Spinal cord (tissue), 10 donors: ENCODE data around the gene TTC39A. TPM values are rescaled to one million over a fixed set of nuclear protein-coding genes. Genes with fewer than 3 reads are reported as not detected.
"Not testable (repeated sequence)": the region's sequence is repeated elsewhere in the genome, so short reads cannot be mapped to it uniquely, and the experiment has no call there.

ENCODE experiments used
- DNase-seq, 6 donors: peaks; one replicate each; pipeline versions ENCODE4 v3.0.0 to v3.0.0-alpha.2; 2013 to 2015; ENCODE audit warnings: low spot score in 6 of 6, low read depth in 4 of 6
- H3K27ac ChIP-seq: one replicate; pipeline ENCODE4 v1.5.1; 2013; ENCODE audit warnings: low read depth, low read length, control low read depth
- H3K27me3 ChIP-seq: one replicate; pipeline ENCODE4 v1.6.1; 2013; ENCODE audit warnings: low read length; ENCODE audit not compliant: control insufficient read depth, insufficient read depth
- H3K36me3 ChIP-seq: one replicate; pipeline ENCODE4 v1.6.1; 2013; ENCODE audit warnings: low read length; ENCODE audit not compliant: control insufficient read depth, insufficient read depth
- H3K4me1 ChIP-seq: one replicate; pipeline ENCODE4 v1.6.1; 2013; ENCODE audit warnings: low read length; ENCODE audit not compliant: control insufficient read depth, insufficient read depth
- H3K4me3 ChIP-seq: one replicate; pipeline ENCODE4 v1.5.1; 2013; ENCODE audit warnings: low read depth, low read length, control low read depth
- H3K9me3 ChIP-seq: one replicate; pipeline ENCODE4 v1.6.1; 2013; ENCODE audit warnings: low read length; ENCODE audit not compliant: control insufficient read depth, insufficient read depth
- WGBS: methylation state at CpG from one replicate; pipeline ENCODE4 v1.1.5; 2013; ENCODE audit warnings: missing lambda C conversion rate; ENCODE audit not compliant: insufficient coverage; 5-methylcytosine and 5-hydroxymethylcytosine counted together
- polyA plus RNA-seq, 2 donors: library from polyadenylated mRNA; unstranded; fragments of 120-200 nt; gene quantifications; one replicate each; pipeline ENCODE4 v1.2.1, GENCODE V29; 2013; ENCODE audit not compliant: insufficient read length in 2 of 2
- total RNA-seq, 2 donors: library from RNA; depleted of rRNA in 1 of 2; stranded (reverse); fragments of 120-200 nt in 1 of 2; fragments of >200 nt in 1 of 2; gene quantifications; one replicate each; pipeline versions ENCODE4 v1.2.3 to v1.2.4, GENCODE V29; 2013 to 2014
- donor health status: healthy.

The TTC39A gene
- total and polyA plus RNA-seq, 4 donors = 3.3 to 15.1 (median 11.5) TPM

DNA sequence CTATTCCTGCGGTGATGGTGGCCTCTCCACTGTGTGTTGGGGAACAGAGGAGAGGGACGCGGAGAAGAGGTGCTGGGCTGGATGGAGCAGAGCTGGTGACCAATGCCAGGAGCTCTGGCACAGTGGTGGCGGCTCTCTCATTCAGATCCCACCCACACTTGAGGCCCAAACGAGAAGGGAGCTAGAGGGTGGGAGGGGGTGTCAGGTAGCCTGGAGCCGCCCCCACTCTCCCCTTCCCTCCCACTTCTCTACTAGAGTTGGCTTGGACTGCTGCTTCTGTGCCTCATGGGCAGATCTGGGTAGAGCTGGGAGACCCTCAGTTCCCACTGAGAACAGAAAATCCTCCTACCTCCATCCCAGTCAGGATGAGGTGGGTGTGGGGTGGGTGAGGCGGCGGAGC, 3.5 kb downstream of the TTC39A start:
- Histone ChIP-seq H3K27ac (no peak overlapping the region), H3K9me3 (no peaks in the 10 kb centered on the region), H3K4me1 (peaks cover 19% of the 10 kb centered on the region), H3K36me3 (no peaks in the 10 kb centered on the region), H3K27me3 (peaks cover 11% of the 10 kb centered on the region), H3K4me3 (no peak overlapping the region)
- WGBS = 71% methylated on average over 1 of the region's 8 CpGs
- DNase-seq = no peak

DNA sequence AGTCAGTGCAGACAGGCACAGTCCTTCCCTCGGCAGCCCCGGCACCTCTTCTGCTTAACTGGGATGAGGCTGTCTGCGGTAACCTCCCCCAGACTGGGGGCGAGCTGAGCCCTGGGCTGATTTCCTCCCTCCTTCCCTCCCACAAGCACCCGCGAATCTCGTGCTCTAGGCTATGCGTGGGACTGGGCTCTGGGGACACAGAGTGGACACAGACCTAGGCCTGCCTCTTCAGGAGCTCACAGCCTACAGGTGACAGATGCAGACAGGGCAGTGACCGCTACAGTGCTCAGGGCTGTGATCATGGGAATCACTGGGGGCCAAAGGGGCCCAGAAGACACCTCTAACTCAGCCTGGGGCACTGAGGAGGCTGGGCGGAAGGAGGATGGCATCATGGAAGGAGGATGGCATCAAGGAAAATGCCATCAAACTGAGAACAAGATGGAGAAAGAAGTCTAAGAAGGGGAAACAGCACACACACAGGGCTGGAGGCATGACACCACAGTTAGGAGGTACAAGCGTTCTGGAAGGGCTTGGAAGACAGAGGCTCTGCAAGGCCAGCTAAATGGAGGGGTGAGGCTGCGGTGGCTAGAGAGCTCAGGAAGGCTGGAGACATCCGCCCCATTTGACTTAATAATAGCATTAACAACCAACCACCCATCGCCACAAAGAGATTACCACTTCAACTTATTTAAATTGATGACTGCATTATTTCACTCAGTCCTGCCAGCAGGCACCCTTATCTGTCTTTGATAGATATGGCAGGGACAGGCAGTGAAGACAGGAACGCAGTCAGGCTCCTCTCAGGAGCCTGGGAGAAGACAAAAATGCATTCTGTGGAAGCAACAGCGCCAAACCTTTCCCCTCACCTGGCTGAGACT, 4.2 kb downstream of the TTC39A start:
- Histone ChIP-seq H3K27me3 (peaks cover 11% of the 10 kb centered on the region), H3K36me3 (no peaks in the 10 kb centered on the region)

DNA sequence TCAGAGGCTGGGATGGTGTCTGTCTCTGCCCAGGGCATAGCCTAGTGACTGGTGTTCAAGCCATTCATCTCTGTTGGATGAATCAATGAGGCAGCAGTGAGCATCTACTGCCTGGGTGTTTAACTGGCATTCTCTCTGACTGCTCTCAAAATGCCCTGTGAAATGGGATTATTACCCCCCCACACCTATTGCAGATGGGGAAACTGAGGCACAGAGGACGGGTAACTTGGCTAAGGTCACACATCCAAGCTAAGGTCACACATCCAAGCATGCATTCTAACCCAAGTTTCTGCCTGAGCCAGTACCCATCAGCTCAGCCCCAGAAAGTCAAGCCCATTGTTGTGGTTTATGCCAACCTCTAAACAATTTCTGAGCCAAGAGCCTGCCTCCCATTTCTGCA, 5.0 kb downstream of the TTC39A start:
- Histone ChIP-seq H3K36me3 (no peaks in the 10 kb centered on the region), H3K9me3 (no peaks in the 10 kb centered on the region), H3K27ac (no peak overlapping the region), H3K4me1 (peaks cover 8% of the 10 kb centered on the region), H3K27me3 (peaks cover 5% of the 10 kb centered on the region), H3K4me3 (no peak overlapping the region)
- WGBS = 63% methylated on average over 1 of the region's 1 CpG
- no peak for DNase-seq

More for the DNA sequence above, 4.2 kb downstream of the TTC39A start:
- no peak for DNase-seq
- H3K4me3 ChIP-seq = no peak overlapping the region
- H3K27ac ChIP-seq = no peak overlapping the region
- 89% methylated on average over 14 of the region's 16 CpGs for WGBS
- H3K9me3 ChIP-seq = no peaks in the 10 kb centered on the region
- peaks cover 14% of the 10 kb centered on the region for H3K4me1 ChIP-seq

DNA sequence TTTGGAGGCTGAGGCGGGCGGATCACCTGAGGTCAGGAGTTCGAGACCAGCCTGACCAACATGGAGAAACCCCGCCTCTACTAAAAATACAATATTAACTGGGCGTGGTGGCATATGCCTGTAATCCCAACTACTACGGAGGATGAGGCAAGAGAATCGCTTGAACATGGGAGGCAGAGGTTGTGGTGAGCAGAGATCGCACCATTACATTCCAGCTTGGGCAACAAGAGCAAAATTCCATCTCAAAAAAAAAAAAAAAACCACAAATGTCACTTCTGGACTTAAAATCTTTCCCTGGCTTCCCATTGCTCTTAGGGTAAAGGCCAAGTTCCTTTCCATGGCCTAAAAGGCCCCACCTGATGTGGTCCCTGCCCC, 5.4 kb downstream of the TTC39A start:
- not testable (repeated sequence) for H3K27ac ChIP-seq, H3K9me3 ChIP-seq, H3K4me3 ChIP-seq, H3K36me3 ChIP-seq, H3K27me3 ChIP-seq, DNase-seq, H3K4me1 ChIP-seq
- no CpG with 5 or more reads among the region's 8 CpGs for WGBS

DNA sequence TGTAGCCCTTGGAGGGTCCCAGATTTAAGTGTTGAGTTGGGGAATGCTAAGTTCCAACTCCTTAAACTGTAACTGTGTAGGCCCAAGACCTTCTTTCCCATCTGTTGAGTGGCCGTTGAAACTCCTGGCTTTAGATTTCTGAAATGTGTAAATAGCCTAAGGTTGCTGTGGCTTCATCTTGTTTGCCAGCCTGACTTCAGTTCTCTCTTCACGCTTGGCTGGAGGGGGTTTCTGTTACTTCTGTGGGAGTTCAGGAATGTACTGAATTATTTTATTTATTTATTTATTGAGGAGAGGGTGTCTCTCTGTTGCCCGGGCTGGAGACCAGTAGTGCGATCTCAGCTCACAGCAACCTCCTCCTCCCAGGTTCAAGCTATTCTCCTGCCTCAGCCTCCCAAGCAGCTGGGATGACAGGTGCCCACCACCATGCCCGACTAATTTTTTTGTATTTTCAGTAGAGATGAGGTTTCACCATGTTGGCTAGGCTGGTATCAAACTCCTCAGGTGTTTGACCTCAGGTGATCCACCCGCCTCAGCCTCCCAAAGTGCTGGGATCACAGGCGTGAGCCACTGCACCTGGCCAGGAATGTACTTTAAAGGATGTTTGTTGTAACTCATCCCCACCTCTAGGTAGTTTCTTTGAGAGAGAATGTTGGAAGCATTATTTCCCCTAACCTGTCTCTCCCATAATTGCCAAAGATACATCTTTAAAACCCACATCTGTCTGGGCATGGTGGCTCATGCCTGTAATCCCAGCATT, 5.9 kb downstream of the TTC39A start:
- no peak for DNase-seq
- Histone ChIP-seq H3K4me3 (no peak overlapping the region), H3K27ac (no peak overlapping the region), H3K4me1 (peaks cover 2% of the 10 kb centered on the region), H3K9me3 (no peaks in the 10 kb centered on the region), H3K36me3 (no peaks in the 10 kb centered on the region), H3K27me3 (peaks cover 1% of the 10 kb centered on the region)
- WGBS = 92% methylated on average over 2 of the region's 7 CpGs

DNA sequence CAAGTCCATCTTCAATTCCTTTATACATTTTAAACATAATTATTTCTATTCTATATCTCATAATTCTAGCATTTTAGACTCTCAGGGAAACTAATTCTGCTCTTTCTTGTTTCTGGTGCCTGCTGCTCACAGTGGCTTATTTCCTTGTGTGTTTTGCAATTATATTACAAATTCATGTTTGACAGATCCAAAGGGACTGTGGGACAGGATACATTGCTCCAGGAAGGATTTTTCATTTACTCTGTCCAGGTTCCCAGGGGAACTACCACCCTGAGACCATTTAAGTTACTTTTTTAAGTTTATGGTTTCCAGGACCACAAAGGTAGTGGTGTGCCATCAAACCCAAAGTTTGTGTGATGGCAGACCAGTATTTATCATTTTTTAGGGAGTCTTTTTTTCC, 6.6 kb downstream of the TTC39A start:
- Histone ChIP-seq H3K4me3 (no peak overlapping the region), H3K36me3 (no peaks in the 10 kb centered on the region)

DNA sequence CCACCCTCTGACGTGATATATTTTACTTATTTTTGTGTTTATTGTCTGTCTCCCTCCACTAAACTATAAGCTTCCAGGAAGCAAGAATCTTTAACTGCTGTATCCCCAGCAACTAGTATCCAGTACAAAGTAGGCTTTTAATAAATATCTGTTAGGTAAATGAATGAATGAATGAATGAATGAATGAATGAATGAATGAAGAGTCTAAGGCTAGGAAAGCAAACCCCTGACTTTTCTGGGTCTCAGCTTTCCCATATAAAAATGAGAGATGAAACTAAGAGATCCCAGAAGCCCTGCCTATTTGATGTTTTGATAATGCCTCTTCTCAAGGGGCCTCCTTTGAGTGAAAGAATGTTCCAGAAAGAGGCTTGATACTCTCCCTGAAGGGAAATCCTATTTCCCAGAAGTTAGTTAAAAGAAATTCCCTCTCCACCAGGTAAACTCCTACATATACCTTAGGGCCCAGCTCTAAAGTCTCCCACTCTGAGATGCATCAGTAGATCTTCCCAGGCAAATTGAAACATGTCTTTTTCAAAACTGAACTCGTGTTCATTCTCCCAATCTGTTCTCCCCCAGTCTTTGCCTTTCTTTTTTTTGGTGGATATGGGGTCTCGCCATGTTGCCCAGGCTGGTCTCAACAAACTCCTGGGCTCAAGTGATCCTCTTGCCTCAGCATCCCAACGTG, 7.8 kb downstream of the TTC39A start:
- Histone ChIP-seq H3K27me3 (no peaks in the 10 kb centered on the region), H3K27ac (no peak overlapping the region), H3K4me3 (no peak overlapping the region), H3K4me1 (no peaks in the 10 kb centered on the region), H3K9me3 (no peaks in the 10 kb centered on the region), H3K36me3 (peaks cover 3% of the 10 kb centered on the region)
- 94% methylated on average over 3 of the region's 4 CpGs for WGBS
- DNase-seq = no peak

More for the DNA sequence above, 6.6 kb downstream of the TTC39A start:
- DNase-seq = no peak
- no peak overlapping the region for H3K27ac ChIP-seq
- no peaks in the 10 kb centered on the region for H3K9me3 ChIP-seq
- H3K27me3 ChIP-seq = no peaks in the 10 kb centered on the region
- H3K4me1 ChIP-seq = no peaks in the 10 kb centered on the region

DNA sequence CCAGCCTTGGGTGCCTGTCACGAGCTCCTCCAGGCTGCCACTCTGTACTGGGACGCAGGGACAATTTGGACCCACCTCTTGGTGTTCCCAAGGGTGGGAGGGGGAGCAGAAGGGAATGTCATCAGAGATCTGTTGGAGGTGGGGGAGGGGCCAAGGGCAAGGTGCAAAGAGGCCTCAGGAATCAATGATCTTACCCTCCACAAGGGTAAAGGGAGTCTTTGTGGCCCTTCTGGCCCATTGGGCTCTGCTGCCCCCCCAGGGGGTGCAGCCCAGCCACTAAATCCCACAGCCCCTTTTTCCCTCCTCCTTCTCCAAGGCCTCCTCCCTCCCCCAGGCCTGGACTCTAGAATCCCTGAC, 8.5 kb downstream of the TTC39A start:
- no peak overlapping the region for H3K4me3 ChIP-seq
- DNase-seq = no peak
- H3K27ac ChIP-seq = no peak overlapping the region
- WGBS = 100% methylated on average over 2 of the region's 2 CpGs
- H3K9me3 ChIP-seq = no peaks in the 10 kb centered on the region
- no peaks in the 10 kb centered on the region for H3K27me3 ChIP-seq
- no peaks in the 10 kb centered on the region for H3K4me1 ChIP-seq
- peaks cover 3% of the 10 kb centered on the region for H3K36me3 ChIP-seq

DNA sequence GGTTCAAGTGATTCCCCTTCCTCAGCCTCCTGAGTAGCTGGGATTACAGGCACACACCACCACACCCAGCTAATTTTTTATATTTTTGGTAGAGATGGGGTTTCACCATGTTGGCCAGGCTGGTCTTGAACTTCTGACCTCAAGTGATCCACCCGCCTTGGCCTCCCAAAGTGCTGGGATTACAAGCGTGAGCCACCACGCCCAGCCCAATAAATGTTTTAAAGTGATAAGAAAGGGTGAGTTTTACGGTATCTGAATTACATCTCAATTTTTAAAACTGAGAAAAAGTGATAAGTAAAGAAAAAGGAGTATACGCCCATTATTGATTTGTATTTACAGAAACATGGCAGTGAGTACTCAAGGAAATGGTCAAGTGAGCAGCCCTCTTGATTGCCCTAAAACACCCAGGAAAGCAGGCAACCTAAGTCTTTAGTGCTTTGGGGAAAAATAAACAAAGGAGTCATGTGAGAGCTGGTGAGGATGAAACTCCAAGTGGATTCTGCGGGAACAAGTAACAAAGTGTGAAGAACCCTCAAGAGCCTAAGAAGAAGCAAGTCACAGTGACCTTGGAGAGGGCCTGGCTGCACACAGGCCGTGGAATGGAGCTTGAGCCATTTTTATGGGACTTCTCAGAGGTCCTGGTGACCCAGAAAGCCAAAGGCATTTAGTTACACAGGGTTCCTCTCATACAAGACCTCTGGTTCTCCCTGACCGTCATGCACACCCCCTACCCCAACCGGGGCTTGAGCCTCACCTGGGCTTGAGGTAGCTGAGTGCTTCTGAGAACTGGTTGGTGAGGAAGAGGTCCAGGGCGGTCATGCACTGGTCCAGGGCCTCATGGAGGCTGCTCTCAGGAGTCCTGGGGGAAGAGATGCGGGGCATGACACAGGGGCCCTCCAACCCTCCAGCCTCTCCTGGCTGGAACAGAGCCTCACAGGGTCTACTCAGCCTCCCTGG, 9.1 kb downstream of the TTC39A start:
- no peak for DNase-seq
- H3K4me3 ChIP-seq = no peak overlapping the region
- no peaks in the 10 kb centered on the region for H3K9me3 ChIP-seq
- WGBS = 95% methylated on average over 5 of the region's 11 CpGs
- peaks cover 3% of the 10 kb centered on the region for H3K36me3 ChIP-seq
- no peaks in the 10 kb centered on the region for H3K4me1 ChIP-seq
- H3K27me3 ChIP-seq = no peaks in the 10 kb centered on the region
- H3K27ac ChIP-seq = no peak overlapping the region
